Activated CD4-positive, alpha-beta T cell treated with anti-CD3 and anti-CD28 coated beads, Interleukin-2, Interleukin-4, amounts not matched to agents 100 ng/mL and 50 ng/mL, durations not matched to agents 16 hours and 8 hours (primary cell): ENCODE results near the gene SKA2.
A peak's percentile ranks its signal among the peaks of the same experiment; 100 is the strongest.
"Not testable (repeated sequence)": the region's sequence is repeated elsewhere in the genome, so short reads cannot be mapped to it uniquely, and the experiment has no call there.

ENCODE experiments used
- DNase-seq: peaks from one replicate; pipeline ENCODE4 v3.0.0-alpha.2; 2020; ENCODE audit warnings: low spot score

Gene SKA2

GRCh38 chr17:59151591-59151990 is 3.4 kb downstream of the SKA2 start:
- DNase-seq = no peak

GRCh38 chr17:59151006-59151405 is 4.0 kb downstream of the SKA2 start:
- no peak for DNase-seq

GRCh38 chr17:59149841-59150511 is 5.0 kb downstream of the SKA2 start:
- no peak for DNase-seq

GRCh38 chr17:59149051-59149450 is 5.9 kb downstream of the SKA2 start:
- DNase-seq = no peak

DNA sequence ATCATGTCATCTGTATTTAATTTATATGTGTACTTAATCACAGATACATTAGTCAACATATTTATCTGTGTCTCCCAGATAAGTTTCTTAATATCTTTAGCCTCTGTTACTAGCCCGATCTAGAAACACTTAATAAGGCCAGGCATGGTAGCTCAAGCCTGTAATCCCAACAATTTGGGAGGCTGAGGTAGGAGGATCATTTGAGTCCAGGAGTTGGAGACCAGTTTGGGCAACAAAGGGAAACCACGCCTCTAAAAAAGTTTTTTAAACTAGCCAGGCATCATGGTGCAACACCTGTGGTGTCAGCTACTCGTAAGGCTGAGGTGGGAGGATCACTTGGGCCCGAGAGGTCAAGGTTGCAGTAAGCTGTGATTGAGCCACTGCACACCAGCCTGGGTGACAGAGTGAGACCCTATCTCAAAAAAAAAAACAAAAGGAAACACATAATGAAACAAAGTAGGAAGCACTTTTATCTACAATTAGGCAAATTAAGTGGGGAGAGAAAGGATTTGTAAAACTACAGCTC is 9.4 kb downstream of the SKA2 start:
- DNase-seq = no peak

DNA sequence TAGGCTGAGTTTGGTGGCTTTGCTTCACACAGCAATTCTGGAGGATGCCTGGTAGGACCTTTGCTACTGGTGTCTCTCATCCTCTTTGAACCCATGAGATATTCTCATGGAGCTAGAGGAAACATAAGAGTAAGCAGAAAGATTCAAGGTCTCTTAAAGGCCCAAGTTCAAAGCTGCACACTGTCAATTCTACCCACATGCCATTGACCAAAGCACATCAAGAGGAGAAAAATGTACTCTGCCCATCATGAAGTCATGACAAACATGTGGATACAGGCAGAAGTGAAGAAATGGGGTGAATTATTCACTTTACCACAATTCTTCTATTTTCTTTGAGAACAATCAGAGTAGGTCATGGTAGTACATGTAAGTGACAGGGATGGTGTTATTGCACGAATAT is 13.1 kb downstream of the SKA2 start:
- DNase-seq = no peak

GRCh38 chr17:59139939-59140338 is 15.0 kb downstream of the SKA2 start:
- DNase-seq = no peak

- DNase-seq = not testable (repeated sequence)
These were observed 16.6 kb downstream of the SKA2 start for GRCh38 chr17:59138339-59138738.

- no peak for DNase-seq
These were observed 23.9 kb downstream of the SKA2 start for GRCh38 chr17:59131131-59131530.

DNA sequence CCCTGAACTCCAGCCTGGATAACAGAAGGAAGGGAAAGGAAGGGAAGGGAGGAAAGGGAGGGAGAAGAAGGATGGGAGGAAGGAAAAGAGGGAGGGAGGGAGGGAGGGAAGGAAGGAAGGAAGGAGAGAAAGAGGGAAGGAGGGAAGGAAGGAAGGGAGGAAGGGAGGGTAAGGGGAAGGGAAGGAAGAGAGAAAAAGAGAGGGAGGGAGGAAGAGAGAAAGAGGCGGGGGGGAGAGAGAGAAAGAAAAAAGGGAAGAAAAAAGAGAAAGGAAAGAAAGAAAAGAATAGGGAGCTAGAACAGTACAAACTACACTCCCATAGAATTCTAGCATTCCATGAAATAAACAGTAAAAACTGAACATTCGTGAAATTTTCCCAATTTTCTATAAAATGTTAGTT is 25.2 kb downstream of the SKA2 start:
- no peak for DNase-seq

GRCh38 chr17:59126809-59127417 is 28.1 kb downstream of the SKA2 start:
- no peak for DNase-seq

GRCh38 chr17:59124665-59125064 is 30.3 kb downstream of the SKA2 start:
- DNase-seq = peak; percentile 26

DNA sequence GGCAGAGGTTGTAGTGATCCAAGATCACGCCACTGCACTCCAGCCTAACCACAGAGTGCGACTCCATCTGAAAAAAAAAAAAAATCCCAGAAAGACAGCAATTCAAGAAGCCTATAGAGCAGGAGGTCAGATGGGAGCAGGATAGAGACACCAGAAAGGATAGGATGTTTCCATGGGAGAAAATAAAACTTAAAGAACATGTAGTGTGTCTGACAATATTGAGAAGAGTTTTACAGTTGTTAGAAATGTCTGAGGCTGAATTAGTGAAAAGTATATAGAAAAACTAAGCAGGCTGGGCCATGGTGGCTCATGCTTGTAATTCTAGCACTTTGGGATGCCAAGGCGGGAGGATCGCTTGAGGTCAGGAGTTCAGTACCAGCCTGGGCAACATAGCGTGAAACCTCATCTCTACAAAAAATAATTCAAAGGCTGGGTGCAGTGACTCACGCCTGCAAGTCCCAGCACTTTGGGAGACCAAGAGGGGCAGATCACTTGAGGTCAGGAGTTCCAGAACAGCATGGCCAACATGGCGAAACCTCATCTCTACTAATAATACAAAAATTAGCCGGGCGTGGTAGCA is 33.0 kb downstream of the SKA2 start:
- no peak for DNase-seq

DNA sequence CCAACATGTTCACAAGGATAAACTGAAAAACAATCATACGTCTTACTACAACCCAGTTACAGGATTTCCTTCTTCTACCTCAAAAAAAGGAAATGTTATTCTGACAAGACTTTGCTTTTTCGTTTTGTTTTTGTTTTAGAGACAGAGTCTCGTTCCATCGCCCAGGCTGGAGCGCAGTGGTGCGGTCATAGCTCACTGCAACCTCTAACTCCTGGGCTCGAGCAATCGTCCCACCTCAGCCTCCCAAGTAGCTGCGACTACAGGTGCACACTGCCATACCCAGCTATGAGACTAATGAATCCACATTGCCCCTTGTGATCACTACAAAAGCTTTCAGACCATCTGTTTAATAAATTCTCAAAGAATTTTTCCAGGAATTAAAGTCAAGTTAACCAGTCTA is 39.5 kb downstream of the SKA2 start:
- no peak for DNase-seq

DNA sequence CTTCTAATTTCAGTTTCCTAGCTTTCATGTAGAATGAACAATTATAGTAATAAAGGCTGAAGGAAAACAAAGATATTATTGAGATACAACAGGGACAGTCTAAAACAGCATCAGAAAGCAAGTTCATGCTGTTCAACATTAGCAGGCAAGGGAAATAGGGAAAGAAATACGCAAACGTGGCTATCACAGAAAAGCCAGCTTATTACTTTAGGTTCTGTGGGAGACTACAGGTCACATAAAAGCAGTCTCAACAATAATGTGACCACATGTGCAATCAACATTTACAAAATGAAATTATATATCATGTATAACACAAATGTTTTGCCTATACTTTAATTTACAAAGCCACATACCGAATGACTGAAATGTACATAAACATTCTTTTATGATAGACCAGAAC is 43.4 kb downstream of the SKA2 start:
- no peak for DNase-seq

DNA sequence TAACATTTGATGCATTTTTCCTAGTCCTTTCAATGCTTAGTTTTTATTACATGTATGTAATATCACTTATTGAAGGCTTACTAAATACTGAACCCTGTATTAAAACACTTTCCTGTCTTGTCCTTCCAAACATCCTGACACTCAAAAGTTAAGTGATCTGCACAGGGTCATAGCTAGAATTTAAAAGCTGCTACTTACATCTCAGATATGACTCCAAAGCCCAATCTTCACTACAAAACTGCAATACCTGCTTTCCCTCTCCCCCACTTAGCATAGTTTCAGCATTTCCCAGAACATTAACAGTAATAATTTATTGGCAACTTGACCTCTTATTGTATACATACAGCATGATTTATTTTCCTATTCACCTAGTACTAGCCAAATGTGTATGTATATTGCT is 44.0 kb downstream of the SKA2 start:
- no peak for DNase-seq

DNA sequence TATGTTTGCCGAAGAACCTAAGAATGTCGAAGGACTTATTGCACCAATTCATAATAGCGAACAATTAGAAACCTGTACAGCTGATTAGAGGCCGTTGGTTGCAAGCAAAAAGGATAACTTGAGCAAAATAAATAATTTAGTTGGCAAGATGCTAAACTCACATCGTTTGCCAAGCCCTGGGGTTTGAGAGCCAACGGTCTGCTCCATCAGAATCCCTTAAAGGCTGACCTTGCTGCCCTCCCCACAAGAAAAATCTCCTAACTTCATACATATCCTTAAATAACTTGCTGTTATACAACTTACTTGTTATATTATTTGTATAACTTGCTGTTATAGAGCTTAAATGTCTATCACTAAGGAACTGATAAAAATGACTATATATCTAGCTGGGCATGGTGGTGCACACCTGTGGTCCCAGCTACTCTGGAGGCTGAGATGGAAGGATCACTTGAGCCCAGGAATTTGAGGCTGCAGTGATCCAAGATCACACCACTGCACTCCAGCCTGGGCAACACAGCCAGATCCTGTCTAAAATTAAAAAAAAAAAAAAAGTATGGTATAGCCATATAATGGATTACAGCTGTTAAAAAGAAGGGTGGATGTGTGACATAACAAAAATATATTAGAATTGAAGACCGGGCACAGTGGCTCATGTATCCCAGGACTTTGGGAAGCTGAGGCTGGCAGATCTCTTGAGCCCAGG is 46.4 kb downstream of the SKA2 start:
- DNase-seq = no peak

- DNase-seq = no peak
These were observed 47.7 kb downstream of the SKA2 start for GRCh38 chr17:59107306-59107670.

- peak; percentile 99 for DNase-seq
These were observed 48.3 kb downstream of the SKA2 start, which contains the start of gene TRIM37 for GRCh38 chr17:59106463-59107305. TSS of gene TRIM37 (minus strand) at chr17:59106880. CDS start at chr17:59106461, 419 bp downstream.

DNA sequence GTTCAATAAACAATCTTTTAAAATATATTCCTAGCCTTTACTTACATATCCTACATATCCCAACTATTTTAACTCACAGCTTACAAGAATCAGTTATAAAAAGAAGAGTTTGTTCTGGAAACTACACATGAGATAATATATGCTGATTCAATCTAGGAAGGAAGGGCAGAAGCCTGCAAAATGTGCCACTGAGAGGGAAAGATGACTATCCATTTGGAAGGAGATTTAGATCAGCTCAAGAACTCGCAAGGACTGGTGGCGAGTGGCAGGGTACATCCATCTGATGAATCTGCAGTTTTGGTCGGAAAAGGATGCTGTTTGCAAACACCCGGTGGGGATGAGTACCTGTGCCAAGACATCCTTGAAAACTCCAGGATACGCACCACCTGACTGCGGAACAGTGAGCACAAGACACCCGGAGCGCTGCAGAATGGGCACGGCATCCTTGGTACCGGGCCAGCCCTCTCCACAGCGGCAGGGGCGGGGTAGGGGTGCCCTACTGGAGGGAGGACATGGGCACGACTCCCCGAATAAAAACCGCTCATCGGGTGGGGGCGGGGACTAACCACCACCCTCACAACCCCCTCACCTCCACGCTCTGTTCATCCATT is 49.0 kb downstream of the SKA2 start:
- DNase-seq = peak; percentile 66

- no peak for DNase-seq
These were observed 53.8 kb downstream of the SKA2 start for GRCh38 chr17:59101178-59101577.
